ENCODE measurements around the gene ARHGAP6.

DNA sequence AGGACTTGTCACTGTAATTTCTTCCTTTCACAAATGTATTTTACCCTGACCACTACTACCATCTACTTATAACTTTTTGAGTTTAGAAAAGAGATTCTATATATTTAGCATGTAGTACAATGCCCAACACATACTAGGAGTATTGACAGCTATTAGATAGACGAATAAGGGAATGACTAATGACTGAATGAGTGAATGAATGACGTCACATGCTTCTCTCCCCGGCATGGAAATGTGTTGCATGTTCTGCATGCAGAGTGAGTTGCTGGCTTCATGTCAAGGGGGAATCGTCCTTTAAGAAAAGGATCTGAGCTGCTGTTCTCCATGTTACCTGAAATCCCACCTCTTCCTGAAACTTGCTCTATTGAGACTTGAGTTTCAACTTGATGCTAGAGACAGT lies 459.9 kb downstream of the ARHGAP6 start:
- TF ChIP-seq EZH2 (IDR thresholded peaks at IDR 0.05) (no peak), POLR2AphosphoS5 (IDR thresholded peaks at IDR 0.05; ENCODE audit: borderline replicate concordance, low read depth, low read length) (no peak), FOXP2 (optimal IDR thresholded peaks at IDR 0.05; ENCODE audit: control extremely low read depth, extremely low read length, insufficient read depth) (no peak)

Data from SK-N-MC (cell line).